GM19099 (cell line): ENCODE measurements around the gene OR6B3.

Experiments used
- POLR2A ChIP-seq: IDR thresholded peaks from 3 replicates; pipeline ENCODE4 v1.6.1; 2011; ENCODE audit warnings: low read depth; ENCODE audit not compliant: insufficient read length; ENCODE audit errors: extremely low read depth

OR6B3 gene

DNA sequence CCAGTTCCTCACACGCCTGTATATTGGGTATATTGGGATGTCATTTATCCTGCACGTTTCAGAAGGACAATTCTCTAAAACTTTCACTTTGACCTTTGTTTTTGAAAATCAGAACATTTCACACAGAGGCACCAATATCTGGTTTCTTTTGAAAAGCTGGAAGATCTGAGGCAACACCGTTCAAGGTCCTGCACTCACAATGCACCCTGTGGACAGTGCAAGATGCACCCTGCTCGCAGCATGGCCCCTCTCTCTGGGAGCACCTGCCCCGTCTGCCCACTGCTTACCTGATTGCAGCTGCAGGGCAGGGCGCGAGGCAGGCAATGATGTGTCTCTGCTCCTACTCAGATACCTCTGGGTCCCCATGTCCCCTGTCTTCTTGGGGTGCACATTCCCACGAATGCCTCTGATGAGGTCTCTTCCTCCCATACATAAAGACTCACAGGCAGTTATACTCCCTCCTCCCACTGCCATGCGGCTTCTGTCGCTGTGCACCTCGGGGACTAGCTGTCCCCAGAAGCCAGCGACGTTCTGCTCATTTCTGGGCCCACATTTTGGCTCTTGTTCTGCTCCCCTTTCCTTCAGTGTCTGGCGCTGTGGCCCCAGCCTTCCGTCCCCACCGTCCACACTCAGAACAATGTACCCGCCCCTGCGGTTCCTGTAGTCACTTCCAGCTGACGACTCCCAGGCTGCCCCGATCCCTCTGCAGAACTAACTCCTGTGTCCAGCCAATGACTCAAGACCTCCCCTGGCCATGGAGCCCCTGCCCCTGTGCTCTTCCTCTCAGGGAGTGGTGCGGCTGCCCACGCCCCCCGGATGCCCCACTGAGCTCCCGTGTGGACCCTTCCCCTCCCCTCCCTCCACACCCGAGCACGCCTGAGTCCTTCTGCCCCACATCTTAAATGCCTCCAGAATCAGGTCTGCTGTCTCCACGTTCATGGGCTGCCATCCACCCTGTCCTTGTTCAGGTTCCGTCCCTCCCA is at the start of gene OR6B3:
OR6B3 (minus strand) TSS at position 349 of the 983 bp plus-strand sequence.
- no peak for TF ChIP-seq POLR2A

- no peak for TF ChIP-seq POLR2A
Measured at GRCh38 chr2:240098349-240098748, 45.0 kb upstream of the OR6B3 start.

- no peak for TF ChIP-seq POLR2A
Measured at GRCh38 chr2:240095556-240096523, 42.5 kb upstream of the OR6B3 start.

- no peak for TF ChIP-seq POLR2A
Measured at GRCh38 chr2:240089306-240089705, 36.0 kb upstream of the OR6B3 start.

DNA sequence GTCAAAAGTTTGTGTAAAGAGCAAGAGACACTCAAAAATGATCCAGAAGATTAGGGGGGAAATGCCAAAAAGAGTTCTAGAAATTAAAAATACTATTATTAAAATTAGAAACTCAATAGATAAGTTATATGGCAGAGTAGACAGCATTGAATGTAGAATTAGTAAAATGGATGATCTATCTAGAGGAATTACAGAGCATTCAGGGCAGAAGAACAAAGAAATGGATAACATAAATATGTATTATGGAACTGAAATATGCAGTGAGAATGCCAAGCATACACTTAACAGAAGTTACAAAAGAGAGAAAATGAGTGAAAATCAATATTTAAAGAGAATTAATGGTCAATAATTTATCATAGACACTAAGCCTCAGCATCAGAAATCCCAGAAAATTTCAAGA is 33.2 kb upstream of the OR6B3 start:
- TF ChIP-seq POLR2A = no peak

GRCh38 chr2:240078631-240079030 is 25.3 kb upstream of the OR6B3 start:
- no peak for TF ChIP-seq POLR2A

GRCh38 chr2:240077442-240077841 is 24.1 kb upstream of the OR6B3 start:
- TF ChIP-seq POLR2A = no peak

DNA sequence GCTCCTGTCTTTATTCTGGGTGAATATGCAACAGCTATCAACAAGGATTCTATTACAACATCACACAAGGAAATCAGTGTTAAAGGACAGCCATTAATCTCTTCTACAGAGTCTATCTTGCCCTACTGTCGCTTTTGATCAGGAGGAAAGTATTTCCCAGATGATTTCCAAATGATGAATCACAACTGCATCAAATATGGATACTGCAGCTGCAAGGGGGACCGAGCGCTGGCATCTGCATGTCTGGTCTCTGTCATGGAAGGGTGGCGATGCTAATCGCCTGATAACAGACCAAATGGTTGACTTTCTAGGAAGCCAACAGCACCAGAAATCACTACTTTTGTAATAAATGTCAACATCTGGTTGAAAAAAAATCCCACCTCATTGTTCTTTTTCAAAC is 21.2 kb upstream of the OR6B3 start:
- no peak for TF ChIP-seq POLR2A

DNA sequence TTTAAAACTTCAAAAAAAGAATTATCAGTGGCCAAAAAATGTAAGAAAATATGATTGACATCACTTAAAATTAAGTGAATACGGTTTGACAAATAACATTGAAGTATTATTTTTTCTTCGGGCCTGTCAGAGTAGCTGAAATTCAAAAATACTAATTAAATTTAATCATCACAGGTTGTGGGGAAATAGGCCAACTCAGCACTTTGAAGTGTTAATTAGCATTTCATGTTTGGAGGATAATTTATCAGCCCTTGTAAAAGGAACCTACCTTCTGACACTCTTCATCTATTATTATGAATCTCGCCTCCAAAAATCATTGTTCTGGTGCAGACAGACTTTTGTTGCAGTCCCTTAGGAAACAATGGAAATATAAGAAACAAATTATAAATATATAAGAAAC is 17.6 kb upstream of the OR6B3 start:
- TF ChIP-seq POLR2A = no peak

- no peak for TF ChIP-seq POLR2A
Measured at GRCh38 chr2:240069829-240070228, 16.5 kb upstream of the OR6B3 start.

- TF ChIP-seq POLR2A = no peak
Measured at GRCh38 chr2:240068193-240068592, 14.9 kb upstream of the OR6B3 start.

- TF ChIP-seq POLR2A = no peak
Measured at GRCh38 chr2:240066489-240066888, 13.2 kb upstream of the OR6B3 start.

DNA sequence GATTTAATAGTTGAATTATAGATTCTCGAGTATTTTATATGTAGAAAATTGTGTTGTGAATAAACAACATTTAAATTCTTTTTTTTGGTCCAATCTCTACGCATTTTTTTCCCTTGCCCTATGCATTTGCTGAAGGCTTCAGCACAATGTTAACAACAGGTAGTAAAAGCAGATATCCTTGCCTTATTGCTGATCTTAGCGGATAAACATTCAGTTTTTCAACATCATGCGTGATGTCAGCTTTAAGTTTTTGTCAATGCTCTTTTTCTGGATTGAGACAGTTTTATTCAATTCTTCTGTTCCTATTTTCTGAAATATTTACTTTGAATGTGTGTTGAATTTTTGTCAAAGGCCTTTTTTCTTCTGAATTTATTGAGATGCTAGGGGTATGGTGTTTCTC is 11.6 kb upstream of the OR6B3 start:
- TF ChIP-seq POLR2A = no peak

GRCh38 chr2:240060977-240061591 is 7.8 kb upstream of the OR6B3 start:
- no peak for TF ChIP-seq POLR2A

DNA sequence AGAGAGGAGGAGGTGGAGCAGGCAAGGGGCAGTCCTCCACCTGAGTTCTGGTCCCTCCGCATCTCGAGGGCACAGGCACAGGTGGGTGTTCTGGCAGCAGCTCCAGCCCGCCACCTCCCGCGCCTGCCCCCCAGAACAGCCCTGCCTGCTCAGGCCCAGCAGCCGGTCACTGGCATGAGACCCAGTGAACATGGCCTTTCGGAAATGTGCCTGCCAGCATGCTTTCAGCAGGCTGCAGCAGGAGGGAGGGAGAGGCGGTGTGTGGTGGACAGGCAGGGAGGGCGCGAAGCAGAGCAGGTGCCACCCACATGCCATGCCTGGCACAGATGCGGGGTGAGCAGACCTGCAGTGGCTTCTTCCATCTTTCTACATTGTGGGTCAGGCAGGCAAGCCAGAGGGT is 3.4 kb upstream of the OR6B3 start:
- TF ChIP-seq POLR2A = no peak

GRCh38 chr2:240055177-240055917 is 2.0 kb upstream of the OR6B3 start:
- TF ChIP-seq POLR2A = no peak
